Brain pericyte (primary cell): ENCODE data around the gene CACNA1G.
A peak's percentile ranks its signal among the peaks of the same experiment; 100 is the strongest.

ENCODE experiments used
- DNase-seq: peaks from one replicate; pipeline ENCODE4 v3.0.0-alpha.2; 2012; ENCODE audit warnings: low read depth, low spot score

Gene CACNA1G

DNA sequence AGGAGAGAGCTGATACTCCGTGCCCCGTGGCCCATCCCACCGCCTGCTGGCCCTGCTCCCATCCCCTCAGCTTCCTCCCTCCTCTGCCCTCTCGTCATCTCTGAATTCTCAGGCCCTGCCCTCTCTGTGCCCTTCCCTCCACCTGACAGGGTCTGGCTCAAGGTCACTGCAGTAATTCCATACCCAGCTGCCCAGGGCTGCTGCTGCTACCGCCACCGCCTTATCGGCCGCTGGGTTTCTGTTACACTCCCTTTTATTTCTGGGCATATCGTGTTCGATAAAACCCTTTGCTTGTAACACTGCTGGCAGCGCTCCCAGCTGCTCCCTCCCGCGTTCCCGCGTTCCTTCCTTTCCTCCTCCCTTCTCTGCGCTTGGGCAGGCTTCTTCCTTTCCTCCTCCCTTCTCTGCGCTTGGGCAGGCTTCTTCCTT, 26.8 kb upstream of the CACNA1G start:
- no peak for DNase-seq

DNA sequence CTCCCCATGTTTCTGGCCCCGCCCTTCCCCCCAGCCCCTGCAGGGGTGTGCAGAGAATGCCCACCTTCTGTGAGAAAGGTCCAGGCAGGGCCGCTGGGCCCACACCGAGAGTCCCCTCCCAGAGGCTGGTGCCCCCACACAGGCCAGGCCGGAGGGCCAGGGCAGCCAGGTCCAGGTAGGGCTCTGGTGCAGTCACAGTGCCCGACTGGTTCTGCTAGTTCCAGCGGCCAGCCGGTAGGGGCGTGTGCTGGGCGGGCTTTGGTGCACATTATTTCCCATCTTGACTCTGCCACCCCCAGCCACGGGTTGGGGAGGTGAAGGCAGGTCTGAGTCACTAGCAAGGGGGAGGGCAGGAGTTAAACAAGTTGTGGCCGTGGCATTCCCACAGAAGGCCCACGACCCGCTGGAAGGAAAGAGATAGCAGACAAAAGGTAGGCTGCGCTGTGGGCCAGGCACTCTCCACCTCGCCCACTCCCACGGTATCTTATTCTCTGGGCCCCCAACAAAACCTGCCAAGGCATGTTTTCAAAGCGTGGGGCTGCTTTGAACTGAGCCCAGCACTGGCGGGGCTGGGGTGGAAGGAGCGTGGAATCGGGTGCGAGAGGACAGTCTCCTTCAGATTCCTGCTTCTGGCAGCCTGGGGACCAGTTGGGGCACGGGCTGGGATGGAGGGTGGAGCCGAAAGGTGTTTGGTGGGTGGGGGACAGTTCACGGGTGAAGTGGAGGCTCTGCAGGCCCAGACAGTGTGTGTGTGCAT, 26.1 kb upstream of the CACNA1G start:
- no peak for DNase-seq

DNA sequence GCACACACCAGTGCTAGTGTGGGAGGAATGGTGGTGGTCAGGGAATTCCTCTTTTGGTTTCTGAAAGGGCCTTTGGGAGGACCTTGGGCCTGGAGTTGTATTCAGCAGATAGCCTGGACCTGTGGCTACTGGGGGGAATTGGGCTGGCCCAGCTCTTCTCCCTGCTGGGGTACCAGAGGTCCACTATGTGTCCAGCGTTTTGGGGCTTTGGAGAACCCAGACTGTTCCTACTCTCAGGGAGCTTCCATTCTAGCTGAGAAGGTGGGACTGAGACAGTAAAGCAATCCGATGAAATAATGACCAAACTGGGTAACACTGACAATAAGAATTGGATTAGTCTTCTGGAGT, 25.6 kb upstream of the CACNA1G start:
- DNase-seq: no peak

DNA sequence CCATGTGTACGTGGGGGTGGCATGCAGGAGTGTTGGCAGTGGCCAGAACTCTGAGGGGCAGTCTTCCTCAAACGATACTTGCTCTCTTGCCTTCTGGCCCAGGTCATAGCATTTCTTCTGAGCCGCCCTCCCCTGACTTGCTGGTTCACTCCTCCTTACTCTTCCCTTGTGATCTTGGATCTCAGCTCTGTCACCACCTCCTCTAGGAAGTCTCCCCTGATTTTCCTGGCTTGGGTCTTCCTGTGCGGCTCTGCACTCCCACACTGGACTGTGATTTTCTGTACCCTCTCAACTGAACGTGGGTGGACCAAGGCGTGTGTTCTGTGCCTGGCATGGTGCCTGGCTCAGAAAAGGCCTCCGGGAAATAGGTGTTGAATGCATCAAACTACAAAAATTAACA, 25.1 kb upstream of the CACNA1G start:
- no peak for DNase-seq

DNA sequence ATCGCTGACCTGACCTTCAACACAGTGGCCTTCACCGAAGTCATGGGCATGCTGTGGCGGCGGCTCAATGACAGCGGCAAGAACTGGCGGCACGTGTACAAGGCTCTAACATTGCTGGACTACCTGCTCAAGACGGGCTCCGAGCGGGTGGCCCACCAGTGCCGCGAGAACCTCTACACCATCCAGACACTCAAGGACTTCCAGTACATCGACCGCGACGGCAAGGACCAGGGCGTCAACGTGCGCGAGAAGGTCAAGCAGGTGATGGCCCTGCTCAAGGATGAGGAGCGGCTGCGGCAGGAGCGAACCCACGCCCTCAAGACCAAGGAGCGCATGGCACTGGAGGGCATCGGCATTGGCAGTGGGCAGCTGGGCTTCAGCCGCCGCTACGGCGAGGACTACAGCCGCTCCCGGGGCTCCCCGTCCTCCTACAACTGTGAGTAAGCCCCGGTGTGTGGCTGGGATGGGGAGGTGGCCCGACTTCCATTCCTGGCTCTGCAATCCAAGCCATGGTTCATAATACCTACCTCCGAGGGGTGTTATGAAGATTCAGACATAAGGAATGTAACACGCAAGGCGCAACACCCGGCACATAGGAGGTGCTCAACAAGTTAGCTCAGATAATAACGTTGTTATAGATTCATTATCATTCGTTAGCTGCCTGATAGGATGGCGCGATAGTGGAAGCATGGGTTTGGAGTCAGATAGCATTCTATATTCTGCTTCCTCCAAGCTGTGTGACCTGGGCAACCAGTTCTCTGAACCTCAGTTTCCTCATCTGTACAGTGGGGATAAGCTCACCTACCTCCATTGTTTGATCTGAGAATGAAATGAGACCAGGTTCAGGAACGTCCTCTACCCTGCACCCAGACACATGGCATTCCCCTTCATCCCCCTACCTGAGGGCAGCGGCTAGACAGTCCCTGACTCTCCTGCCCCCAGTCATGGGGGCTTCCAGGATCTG, 23.6 kb upstream of the CACNA1G start:
- no peak for DNase-seq

DNA sequence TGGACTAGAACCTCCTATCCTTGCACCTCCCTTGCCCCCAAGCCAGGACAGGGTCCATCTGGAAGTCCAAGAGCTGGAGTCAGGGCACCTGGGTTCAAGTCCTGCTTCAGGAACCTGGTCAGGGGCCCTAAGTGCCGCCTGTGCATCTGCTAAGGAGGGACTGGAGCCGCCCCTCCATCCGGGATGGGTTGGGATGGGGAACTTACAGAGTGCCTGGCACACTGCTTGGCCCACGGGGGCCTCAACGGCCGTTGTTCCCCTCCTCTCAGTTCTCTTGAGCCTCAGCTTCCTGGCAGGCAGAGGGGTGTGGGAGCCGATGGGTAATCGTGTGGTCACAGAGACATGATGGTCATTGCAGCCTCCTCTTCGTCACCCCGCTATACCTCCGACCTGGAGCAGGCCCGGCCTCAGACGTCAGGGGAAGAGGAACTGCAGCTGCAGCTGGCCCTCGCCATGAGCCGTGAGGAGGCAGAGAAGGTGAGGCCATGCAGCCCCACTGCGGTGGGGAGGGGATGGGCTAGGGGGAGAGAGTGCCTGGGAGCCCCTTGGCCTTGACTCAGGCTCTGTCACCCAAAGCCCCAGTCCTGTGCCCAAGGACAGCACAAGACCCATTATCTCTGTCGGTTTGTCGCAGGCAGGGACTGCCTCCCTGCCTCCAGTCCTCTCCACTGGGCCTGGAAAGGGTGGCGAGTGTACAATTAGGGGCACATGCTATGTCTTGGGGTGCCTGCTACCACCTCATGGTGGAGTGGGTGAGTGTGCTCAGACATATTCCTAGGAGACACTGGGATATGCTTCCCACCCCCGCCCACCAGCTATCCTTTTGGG, 22.6 kb upstream of the CACNA1G start:
- DNase-seq: no peak

DNA sequence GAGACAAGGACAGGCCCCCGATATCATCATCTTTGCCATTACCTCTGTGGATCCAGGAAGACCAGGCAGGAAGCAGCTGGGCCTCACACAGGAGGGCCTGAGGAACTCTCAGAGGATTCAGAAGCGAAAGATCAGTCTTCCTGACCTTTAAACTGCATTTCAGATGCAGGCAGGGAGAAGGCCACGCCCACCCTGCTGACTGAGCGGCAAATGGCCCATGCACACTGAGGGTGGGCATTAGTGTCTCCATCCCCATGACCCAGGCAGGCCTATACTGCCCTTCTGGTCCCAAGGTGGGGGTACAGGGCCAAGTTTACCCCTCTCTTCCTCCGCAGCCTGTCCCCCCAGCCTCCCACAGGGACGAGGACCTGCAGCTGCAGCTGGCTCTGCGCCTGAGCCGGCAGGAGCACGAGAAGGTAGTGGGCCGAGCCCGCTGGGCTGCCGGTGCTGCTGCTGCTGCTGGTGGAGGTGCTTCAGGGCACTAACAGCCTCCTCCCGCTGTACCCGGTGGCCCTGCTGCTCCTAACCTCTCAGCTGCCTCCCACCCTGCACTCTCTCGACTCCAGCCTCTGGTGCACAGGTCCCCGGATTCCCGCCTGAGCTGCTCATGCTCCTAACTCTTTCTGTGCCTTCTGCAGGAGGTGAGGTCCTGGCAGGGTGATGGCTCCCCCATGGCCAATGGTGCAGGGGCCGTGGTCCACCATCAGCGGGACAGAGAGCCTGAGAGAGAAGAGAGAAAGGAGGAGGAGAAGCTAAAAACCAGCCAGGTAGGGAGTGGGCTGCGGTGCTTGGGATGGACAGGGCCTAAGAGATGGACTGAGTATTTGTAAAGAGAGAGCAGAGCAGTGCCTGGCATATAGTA, 21.7 kb upstream of the CACNA1G start:
- DNase-seq: no peak

DNA sequence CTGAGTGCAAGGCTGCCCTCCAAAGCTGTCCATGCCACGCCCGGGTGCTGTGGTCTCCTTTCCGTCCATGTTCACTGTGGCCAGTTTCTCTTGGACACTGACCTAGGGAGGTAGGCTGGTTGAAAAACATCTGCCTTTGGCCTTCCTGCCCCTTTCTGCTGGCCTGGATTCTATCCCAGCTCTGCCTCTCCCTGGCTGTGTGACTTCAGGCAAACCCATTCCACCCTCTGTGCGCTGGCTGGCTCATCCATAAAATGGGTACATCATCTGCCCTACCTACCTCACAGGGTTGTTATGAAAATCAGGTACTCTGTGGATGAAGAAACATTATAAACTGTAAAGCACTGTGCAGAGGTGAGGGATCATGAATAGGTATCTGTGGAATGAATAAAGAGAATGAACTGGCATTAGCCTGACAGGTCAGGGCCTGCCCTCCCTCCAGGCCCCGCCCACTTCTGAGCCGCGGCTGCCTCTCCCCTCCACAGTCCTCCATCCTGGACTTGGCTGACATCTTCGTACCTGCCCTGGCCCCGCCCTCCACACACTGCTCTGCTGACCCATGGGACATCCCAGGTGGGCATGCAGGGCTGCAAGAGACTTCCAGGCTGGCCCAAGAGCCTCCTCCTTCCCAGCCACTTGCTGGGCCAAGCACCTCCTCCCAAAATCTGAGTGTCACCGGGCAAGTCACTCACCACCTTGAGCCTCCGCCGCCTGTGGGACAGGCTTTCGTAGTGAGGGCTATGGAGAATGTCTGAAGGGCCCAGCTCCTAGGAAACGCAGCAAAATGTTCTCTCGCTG, 20.6 kb upstream of the CACNA1G start:
- DNase-seq: no peak

DNA sequence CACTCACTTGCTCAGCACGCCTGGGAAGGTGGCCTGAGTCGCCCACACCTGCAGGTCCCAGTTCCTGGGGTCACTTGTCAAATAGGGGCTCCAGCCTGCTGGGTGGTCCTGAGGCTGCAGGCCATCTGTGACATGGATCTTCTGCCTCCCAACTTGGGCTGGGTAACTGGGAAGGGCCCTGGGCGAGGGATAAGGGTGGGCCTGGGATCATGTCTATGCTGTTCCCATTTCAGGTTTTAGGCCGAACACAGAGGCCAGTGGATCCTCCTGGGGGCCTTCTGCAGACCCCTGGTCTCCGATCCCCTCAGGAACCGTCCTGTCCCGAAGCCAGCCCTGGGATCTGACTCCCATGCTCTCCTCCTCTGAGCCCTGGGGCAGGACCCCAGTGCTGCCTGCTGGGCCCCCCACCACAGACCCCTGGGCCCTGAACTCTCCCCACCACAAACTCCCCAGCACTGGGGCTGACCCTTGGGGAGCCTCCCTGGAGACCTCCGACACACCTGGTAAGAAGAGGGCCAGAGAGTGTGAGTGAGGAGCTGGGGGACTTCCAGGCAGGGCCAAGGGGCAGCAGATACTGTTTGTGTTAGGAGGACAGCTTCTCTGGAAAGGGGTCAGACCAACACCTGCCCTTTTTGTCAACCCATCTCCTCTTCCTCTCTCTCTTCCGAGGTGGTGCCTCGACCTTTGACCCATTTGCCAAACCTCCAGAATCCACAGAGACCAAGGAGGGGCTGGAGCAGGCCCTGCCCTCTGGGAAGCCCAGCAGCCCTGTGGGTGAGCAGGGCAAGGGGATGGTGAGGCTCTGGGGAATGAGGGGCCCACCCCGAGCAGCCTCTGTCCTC, 19.7 kb upstream of the CACNA1G start:
- DNase-seq: no peak

DNA sequence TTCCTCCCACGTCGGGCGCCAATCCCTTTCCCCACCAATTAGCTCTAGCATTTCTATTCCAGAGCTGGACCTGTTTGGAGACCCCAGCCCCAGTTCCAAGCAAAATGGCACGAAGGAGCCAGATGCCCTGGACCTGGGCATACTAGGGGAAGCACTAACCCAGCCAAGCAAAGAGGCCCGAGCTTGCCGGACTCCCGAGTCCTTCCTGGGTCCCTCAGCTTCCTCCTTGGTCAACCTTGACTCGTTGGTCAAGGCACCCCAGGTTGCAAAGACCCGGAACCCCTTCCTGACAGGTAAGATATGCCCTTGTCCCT, 19.2 kb upstream of the CACNA1G start:
- no peak for DNase-seq

DNA sequence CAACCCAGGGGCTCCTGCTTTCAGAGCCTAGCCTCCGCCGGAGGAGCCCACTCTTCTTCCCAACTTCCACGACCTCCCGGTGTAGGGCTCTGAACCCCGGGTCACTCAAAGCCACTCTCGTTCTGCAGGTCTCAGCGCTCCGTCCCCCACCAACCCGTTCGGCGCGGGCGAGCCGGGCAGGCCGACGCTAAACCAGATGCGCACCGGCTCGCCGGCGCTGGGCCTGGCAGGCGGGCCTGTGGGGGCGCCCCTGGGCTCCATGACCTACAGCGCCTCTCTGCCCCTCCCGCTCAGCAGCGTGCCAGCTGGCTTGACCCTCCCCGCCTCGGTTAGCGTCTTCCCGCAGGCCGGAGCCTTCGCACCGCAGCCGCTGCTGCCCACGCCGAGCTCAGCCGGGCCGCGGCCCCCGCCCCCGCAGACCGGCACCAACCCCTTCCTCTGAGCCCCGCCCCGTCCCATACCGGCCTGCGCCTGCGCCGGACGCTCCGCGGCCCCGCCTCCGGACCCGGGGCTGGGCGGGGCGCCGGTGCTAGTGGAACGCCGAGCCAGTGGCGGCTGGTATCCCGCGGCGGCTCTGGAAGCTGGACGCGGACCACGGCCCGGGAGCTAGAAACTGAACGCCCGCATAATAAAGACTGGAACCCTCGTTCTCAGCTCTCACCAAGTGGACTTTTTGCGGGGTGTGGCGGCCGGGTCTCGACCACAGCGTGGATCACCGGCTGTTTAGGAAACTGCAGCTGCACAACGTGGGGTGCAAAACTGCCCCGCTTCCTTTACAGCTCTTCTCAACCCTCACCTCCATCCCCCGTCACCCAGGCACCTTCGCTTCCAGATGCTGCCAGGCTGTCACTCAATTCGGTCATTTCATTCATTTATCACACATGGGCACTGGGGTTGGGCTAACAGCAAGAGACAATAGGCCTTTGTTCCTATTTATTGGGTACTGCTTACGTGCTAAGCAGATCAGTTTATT, 18.5 kb upstream of the CACNA1G start:
- DNase-seq: no peak

DNA sequence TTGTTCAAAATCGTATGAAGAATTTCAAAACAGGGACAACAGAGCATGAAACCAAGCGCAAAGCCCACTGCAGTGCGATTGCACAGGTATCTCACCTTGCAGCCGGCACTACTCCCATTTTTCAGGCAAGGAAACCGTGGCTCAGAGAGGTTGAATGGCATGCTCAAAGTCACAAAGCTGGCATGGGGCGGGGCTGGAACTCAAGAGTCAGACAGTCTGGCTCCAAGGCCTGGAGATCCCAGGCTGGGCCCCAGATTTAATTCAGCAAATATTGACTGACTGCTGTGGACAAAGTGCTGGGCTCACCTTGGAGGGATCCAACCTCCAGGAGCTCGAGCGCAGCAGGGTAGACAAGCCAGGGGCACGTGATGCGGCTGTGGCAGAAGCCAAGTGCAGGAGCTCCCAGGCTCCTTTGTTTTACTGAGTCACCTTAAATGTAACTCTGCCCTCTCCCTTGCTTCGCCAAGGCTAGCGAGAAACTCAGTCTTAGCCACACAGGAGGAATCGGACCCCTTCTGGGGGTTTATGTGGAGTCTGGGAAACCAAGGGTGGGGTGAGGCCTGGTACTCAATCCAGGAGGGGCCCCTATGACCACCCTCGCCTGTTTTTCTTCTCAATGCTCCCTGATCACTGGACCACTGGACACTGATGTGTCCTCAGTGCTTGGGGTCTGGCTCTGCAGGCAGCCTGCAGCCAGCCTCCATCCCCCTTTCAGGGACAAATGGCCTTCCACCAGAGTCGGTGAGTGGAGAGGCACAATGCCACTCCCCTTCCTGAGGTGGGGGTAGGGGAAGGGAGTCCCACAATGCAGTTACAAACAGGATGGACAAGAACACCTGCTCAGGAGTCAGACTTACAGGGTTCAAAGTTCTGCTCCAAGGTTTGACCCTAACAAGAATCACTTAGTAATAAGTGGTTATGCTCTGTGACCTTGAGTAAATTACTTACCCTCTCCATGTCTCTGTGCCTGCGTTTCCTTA, 17.4 kb upstream of the CACNA1G start:
- DNase-seq: no peak

DNA sequence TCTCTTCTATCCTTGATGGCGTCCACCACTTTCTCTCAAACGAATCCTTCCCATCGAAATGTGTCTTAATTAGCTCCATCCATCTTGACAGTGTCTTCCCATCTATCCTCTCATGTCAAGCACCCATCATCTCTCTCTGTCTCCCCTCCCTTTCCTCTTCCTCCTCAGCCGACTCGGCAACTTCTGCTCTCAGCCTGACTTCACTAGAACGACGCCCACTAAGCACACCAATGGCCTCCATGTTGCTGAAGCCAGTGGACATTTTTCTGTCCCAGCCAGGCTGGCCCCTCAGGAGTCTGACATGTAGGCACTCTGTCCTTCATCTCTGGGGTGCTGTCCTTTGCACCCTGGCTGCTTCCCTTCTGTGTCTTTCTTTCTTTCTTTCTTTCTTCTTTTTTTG, 16.0 kb upstream of the CACNA1G start:
- no peak for DNase-seq

DNA sequence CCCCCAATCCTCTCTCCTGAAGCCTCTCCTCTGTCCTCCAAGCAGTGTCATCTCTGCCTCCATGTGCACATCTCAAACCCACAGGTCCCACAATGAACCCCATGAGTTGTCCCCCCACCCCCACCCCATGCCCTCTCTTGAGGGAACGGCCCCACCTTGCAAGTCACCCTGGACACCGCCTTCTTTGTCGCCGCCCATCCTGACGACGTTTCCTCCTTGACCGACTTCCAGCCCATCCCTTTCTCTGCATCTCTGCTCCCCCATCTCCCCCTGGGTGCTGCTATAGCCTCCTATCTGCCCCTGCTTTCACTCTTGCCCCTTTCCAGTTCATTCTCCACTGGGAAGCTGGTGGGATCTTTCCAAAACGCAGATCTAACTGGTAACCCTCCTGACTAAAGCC, 15.2 kb upstream of the CACNA1G start:
- no peak for DNase-seq

DNA sequence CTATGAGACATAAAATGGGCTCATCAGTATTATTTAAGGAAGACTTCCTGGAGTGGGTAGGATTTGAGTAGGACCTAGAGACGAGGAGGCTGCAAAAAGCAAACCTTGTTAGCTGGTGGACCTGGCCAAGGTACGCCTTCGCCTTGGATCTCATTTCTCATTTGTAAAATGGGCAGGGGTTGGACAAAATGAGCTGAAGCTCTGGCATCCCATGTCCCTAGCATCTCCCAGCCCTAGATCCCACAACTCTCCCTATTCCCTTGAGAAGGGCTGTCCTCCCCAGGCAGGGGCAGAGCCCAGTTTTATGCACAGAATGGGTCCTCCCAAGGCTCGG, 13.8 kb upstream of the CACNA1G start:
- DNase-seq: no peak

DNA sequence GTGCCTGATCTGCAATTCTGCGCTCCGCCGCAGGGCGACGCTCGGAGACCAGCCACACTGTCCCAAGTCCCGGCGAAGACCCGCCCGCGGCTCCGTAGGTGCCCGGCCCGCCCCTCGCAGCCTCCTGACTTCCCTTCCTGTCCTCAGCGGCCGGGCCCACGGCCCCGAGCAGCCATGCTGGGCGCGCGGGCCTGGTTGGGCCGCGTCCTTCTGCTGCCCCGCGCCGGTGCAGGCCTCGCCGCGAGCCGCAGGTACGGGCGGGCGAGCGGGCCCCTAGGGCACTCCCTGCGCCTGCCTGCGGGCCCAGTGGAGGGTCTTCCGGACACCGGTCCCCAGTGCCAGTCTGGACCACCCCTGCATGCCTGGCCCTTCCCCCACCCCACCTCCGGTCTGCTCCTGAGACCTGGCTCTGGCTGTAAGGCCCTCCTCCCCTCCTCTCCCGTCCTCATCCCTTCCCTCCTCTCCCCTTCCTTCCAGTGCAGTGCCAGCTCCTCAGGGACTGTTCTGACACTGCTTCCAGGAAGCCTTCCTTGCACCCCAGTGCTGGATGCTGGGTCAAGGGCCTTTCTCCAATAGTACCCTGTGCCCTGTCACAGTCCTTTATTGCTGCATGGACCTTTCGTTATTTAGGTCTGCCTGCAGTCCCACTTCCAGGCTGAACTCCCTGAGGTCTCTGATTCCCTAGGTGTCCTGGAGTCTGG, 13.3 kb upstream of the CACNA1G start, which contains the start of gene SPATA20:
TSS of gene SPATA20 (plus strand) at position 140 of the 701 bp plus-strand sequence. CDS start at position 175, 35 bp downstream.
- peak; percentile 22 for DNase-seq

DNA sequence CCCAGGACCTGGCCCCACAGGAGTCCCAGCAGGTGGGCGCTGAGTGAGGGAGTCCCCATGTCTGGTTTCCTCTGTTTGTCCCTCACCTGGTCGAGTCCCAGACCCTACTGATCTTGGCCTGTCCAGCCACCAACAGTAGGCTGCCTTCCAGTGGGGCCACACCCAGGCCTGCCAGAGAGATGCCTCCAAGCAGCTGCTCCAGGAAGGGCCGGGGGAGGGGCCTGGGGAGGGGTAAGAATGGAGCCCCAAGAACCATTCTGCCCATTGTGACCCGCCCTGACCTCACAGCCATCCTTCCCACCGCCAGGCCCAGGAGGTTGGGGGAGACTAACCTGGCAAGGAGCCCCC, 12.8 kb upstream of the CACNA1G start:
- no peak for DNase-seq
